Liver (tissue), 9 donors: ENCODE results near the gene HOXD4. TPM values are rescaled to one million over a fixed set of nuclear protein-coding genes. Genes with fewer than 3 reads are reported as not detected.

Experiments
- DNase-seq: peaks from one replicate; pipeline ENCODE4 v3.0.0-alpha.2; 2017; ENCODE audit warnings: low spot score
- H3K27ac ChIP-seq, 2 donors: one replicate each; pipeline ENCODE4 v1.7.0; 2013; ENCODE audit warnings: inconsistent platforms in 2 of 2, low read length in 2 of 2, control low read depth in 1 of 2, low read depth in 1 of 2, mild to moderate bottlenecking in 1 of 2
- H3K27me3 ChIP-seq, 4 donors: one replicate each; pipeline versions ENCODE4 v1.6.1 to v1.7.0; 2013; ENCODE audit warnings: low read length in 3 of 4, inconsistent platforms in 1 of 4, mild to moderate bottlenecking in 1 of 4, moderate library complexity in 1 of 4; ENCODE audit not compliant: control insufficient read depth in 4 of 4, insufficient read depth in 4 of 4
- H3K36me3 ChIP-seq, 4 donors: one replicate each; pipeline versions ENCODE4 v1.6.1 to v1.7.0; 2013; ENCODE audit warnings: low read length in 3 of 4, mild to moderate bottlenecking in 3 of 4, low read depth in 1 of 4, moderate library complexity in 1 of 4; ENCODE audit not compliant: control insufficient read depth in 4 of 4, insufficient read depth in 3 of 4
- H3K4me1 ChIP-seq, 4 donors: one replicate each; pipeline versions ENCODE4 v1.6.1 to v1.7.0; 2013; ENCODE audit warnings: low read length in 3 of 4, mild to moderate bottlenecking in 3 of 4, moderate library complexity in 1 of 4; ENCODE audit not compliant: control insufficient read depth in 4 of 4, insufficient read depth in 4 of 4
- H3K4me3 ChIP-seq, 3 donors: one replicate each; pipeline versions ENCODE4 v1.6.1 to v1.7.0; 2013; ENCODE audit warnings: low read length in 3 of 3, control low read depth in 1 of 3, low read depth in 1 of 3, mild to moderate bottlenecking in 1 of 3
- H3K9ac ChIP-seq, 2 donors: one replicate each; pipeline ENCODE4 v1.7.0; 2013; ENCODE audit warnings: low read length in 2 of 2, mild to moderate bottlenecking in 2 of 2, moderate library complexity in 2 of 2, control low read depth in 1 of 2, low read depth in 1 of 2
- H3K9me3 ChIP-seq, 4 donors: one replicate each; pipeline versions ENCODE4 v1.6.1 to v1.7.0; 2013; ENCODE audit warnings: low read length in 3 of 4; ENCODE audit not compliant: control insufficient read depth in 4 of 4
- ATF3 ChIP-seq: IDR thresholded peaks from 2 replicates; pipeline ENCODE4 v1.6.1; 2016; ENCODE audit warnings: antibody characterized with exemption
- CTCF ChIP-seq: fragments of 150-350 bp; IDR thresholded peaks from 2 replicates; pipeline ENCODE4 v1.5.1; 2017; ENCODE audit warnings: improper control_type of control experiment, low read depth, low read length; ENCODE audit not compliant: missing input control
- EGR1 ChIP-seq, 2 donors: IDR thresholded peaks; 2 replicates each; pipeline ENCODE4 v1.6.1; 2016 to 2018; ENCODE audit warnings: antibody characterized with exemption in 2 of 2, low read depth in 2 of 2
- GABPA ChIP-seq, 2 donors: IDR thresholded peaks in 1 of 2; conservative IDR thresholded peaks in 1 of 2; 2 replicates each; pipeline ENCODE4 v1.6.1; 2016; ENCODE audit warnings: antibody characterized with exemption in 2 of 2, mild to moderate bottlenecking in 1 of 2, moderate library complexity in 1 of 2
- HNF4A ChIP-seq, 2 donors: conservative IDR thresholded peaks; 2 replicates each; pipeline ENCODE4 v1.6.1; 2016; ENCODE audit warnings: antibody characterized with exemption in 2 of 2, mild to moderate bottlenecking in 2 of 2
- HNF4G ChIP-seq: IDR thresholded peaks from 2 replicates; pipeline ENCODE4 v1.6.1; 2016; ENCODE audit warnings: antibody characterized with exemption
- MAX ChIP-seq: IDR thresholded peaks from 2 replicates; pipeline ENCODE4 v1.6.1; 2016; ENCODE audit warnings: antibody characterized with exemption
- RAD21 ChIP-seq, 2 donors: IDR thresholded peaks; 2 replicates each; pipeline ENCODE4 v1.6.1; 2016; ENCODE audit warnings: antibody characterized with exemption in 2 of 2, mild to moderate bottlenecking in 2 of 2
- REST ChIP-seq: IDR thresholded peaks from 2 replicates; pipeline ENCODE4 v1.6.1; 2016; ENCODE audit warnings: antibody characterized with exemption, mild to moderate bottlenecking
- RXRA ChIP-seq, 2 donors: IDR thresholded peaks; 2 replicates each; pipeline ENCODE4 v1.6.1; 2017 to 2018; ENCODE audit warnings: antibody characterized with exemption in 2 of 2, mild to moderate bottlenecking in 1 of 2
- SP1 ChIP-seq: IDR thresholded peaks from 2 replicates; pipeline ENCODE4 v1.6.1; 2018; ENCODE audit warnings: antibody characterized with exemption, mild to moderate bottlenecking
- YY1 ChIP-seq: IDR thresholded peaks from 2 replicates; pipeline ENCODE4 v1.6.1; 2016; ENCODE audit warnings: antibody characterized with exemption, mild to moderate bottlenecking
- WGBS: extraction: QIAGEN DNeasy Blood & Tissue Kit; methylation state at CpG from one replicate; pipeline ENCODE4 v1.1.7; 2013; 5-methylcytosine and 5-hydroxymethylcytosine counted together
- polyA plus RNA-seq, 2 donors: library from polyadenylated mRNA; stranded (reverse) in 1 of 2; unstranded in 1 of 2; fragments of 200-250 nt in 1 of 2; fragments of >200 nt in 1 of 2; fragmentation: Nextera tagmentation in 1 of 2; extraction: Ambion mirVana in 1 of 2; gene quantifications; one replicate each; pipeline versions ENCODE4 v1.2.1 to v1.2.3, GENCODE V29; 2013 to 2015
- total RNA-seq, 2 donors: library from RNA; depleted of rRNA; stranded (reverse); fragments of >200 nt; gene quantifications; one replicate each; pipeline ENCODE4 v1.2.3, GENCODE V29; 2014
- donor health status: healthy.
- donor health status: healthy.
- donor health status: healthy.
- donor health status: healthy.
- donor health status: healthy.

HOXD4 gene
- total and polyA plus RNA-seq, 4 donors = not detected

- peaks cover 0 to 8% (median 4%) of the 10 kb centered on the region in 4 donors for H3K4me1 ChIP-seq
- no peak for TF ChIP-seq SP1
- no peak for TF ChIP-seq CTCF
- TF ChIP-seq GABPA (IDR thresholded peaks at IDR 0.05 in 1 of 2, conservative IDR thresholded peaks at IDR 0.05 in 1 of 2) = no peak
- TF ChIP-seq RXRA (IDR thresholded peaks at IDR 0.05) = no peak
- TF ChIP-seq HNF4G = no peak
- no peak for TF ChIP-seq RAD21 (IDR thresholded peaks at IDR 0.05)
- TF ChIP-seq EGR1 (IDR thresholded peaks at IDR 0.05; ENCODE audit: low read depth in 2 of 2) = no peak
- TF ChIP-seq REST = no peak
- no peak for TF ChIP-seq HNF4A (conservative IDR thresholded peaks at IDR 0.05)
- TF ChIP-seq ATF3 = no peak
- H3K9ac ChIP-seq = no peak overlapping the region
- H3K27me3 ChIP-seq = peaks cover 7 to 40% (median 11%) of the 10 kb centered on the region in 4 donors
- H3K36me3 ChIP-seq = no peaks in the 10 kb centered on the region
- no peak overlapping the region for H3K4me3 ChIP-seq
- 74% methylated on average over 3 of the region's 3 CpGs for WGBS
- H3K27ac ChIP-seq = no peak overlapping the region
- no peaks in the 10 kb centered on the region for H3K9me3 ChIP-seq
- DNase-seq = no peak
Observed at GRCh38 chr2:176181551-176181950, 30.2 kb downstream of the HOXD4 start.

- no peaks in the 10 kb centered on the region for H3K36me3 ChIP-seq
- H3K27ac ChIP-seq = no peak overlapping the region
- WGBS = 80% methylated on average over 3 of the region's 3 CpGs
- H3K27me3 ChIP-seq = peaks cover 7 to 34% (median 8%) of the 10 kb centered on the region in 4 donors
- H3K9ac ChIP-seq = no peak overlapping the region
- TF ChIP-seq YY1 = no peak
- no peak for TF ChIP-seq REST
- TF ChIP-seq MAX = no peak
- TF ChIP-seq CTCF = no peak
- TF ChIP-seq HNF4G = no peak
- no peak for TF ChIP-seq SP1
- peaks cover 2 to 11% (median 7%) of the 10 kb centered on the region in 4 donors for H3K4me1 ChIP-seq
- no peaks in the 10 kb centered on the region for H3K9me3 ChIP-seq
- no peak overlapping the region for H3K4me3 ChIP-seq
- no peak for DNase-seq
Observed at GRCh38 chr2:176182671-176183070, 31.3 kb downstream of the HOXD4 start.
